DOHH2 (cell line): ENCODE results near the gene SAV1.

Experiments
- H3F3A ChIP-seq: fragments of 200-600 bp; sonication (generic), shearing (Covaris generic); 2 replicates; pipeline ENCODE4 v1.6.0; 2016; ENCODE audit warnings: antibody characterized with exemption, mild to moderate bottlenecking; ENCODE audit not compliant: control insufficient read depth, insufficient read depth
- H3K27ac ChIP-seq: fragments of 200-600 bp; sonication (generic); 2 replicates; pipeline ENCODE4 v1.5.1; 2014; ENCODE audit warnings: low read depth, mild to moderate bottlenecking, low read length, moderate library complexity
- H3K27me3 ChIP-seq: fragments of 200-600 bp; sonication (generic); 2 replicates; pipeline ENCODE4 v1.6.1; 2014; ENCODE audit warnings: mild to moderate bottlenecking, low read length, mixed read lengths; ENCODE audit not compliant: control insufficient read depth
- H3K36me3 ChIP-seq: fragments of 200-600 bp; sonication (generic); 2 replicates; pipeline ENCODE4 v1.6.1; 2014; ENCODE audit warnings: mild to moderate bottlenecking, low read length, moderate library complexity, mixed read lengths; ENCODE audit not compliant: control insufficient read depth
- H3K4me1 ChIP-seq: fragments of 200-600 bp; sonication (generic); 2 replicates; pipeline ENCODE4 v1.6.1; 2014; ENCODE audit warnings: mild to moderate bottlenecking, low read length, mixed read lengths; ENCODE audit not compliant: control insufficient read depth
- H3K4me2 ChIP-seq: fragments of 200-600 bp; sonication (generic); 2 replicates; pipeline ENCODE4 v1.6.0; 2014; ENCODE audit warnings: mild to moderate bottlenecking, low read length, moderate library complexity
- H3K4me3 ChIP-seq: fragments of 200-600 bp; sonication (generic); 2 replicates; pipeline ENCODE4 v1.5.1; 2014; ENCODE audit warnings: mild to moderate bottlenecking, low read length, mixed read lengths
- H3K79me2 ChIP-seq: fragments of 200-600 bp; sonication (generic); 2 replicates; pipeline ENCODE4 v1.6.1; 2014; ENCODE audit warnings: mild to moderate bottlenecking, low read length, mixed read lengths; ENCODE audit not compliant: control insufficient read depth
- H3K9me2 ChIP-seq: fragments of 200-600 bp; sonication (generic); replicated peaks from 2 replicates; pipeline ENCODE4 v1.6.1; 2014; ENCODE audit warnings: mild to moderate bottlenecking, low read length, mixed read lengths; ENCODE audit not compliant: control insufficient read depth
- H3K9me3 ChIP-seq: fragments of 200-600 bp; sonication (generic); 2 replicates; pipeline ENCODE4 v1.6.1; 2014; ENCODE audit warnings: antibody characterized with exemption, low read length, mixed read lengths; ENCODE audit not compliant: control insufficient read depth, insufficient read depth
- H4K20me1 ChIP-seq: fragments of 200-600 bp; sonication (generic); 2 replicates; pipeline ENCODE4 v1.6.0; 2014; ENCODE audit warnings: low read depth, mild to moderate bottlenecking, antibody characterized with exemption, low read length, moderate library complexity; ENCODE audit not compliant: control insufficient read depth, insufficient read depth
- CTCF ChIP-seq: fragments of 200-600 bp; sonication (generic); IDR thresholded peaks from one replicate; pipeline ENCODE4 v1.5.1; 2014; ENCODE audit warnings: antibody characterized with exemption, mild to moderate bottlenecking, low read depth, low read length; ENCODE audit not compliant: poor library complexity, severe bottlenecking
- EZH2phosphoT487 ChIP-seq: fragments of 200-600 bp; sonication (generic); IDR thresholded peaks from 2 replicates; pipeline ENCODE4 v1.6.1; 2017; ENCODE audit warnings: borderline replicate concordance, mild to moderate bottlenecking, antibody characterized with exemption, low read length, moderate library complexity, mixed read lengths

SAV1 gene

GRCh38 chr14:50602035-50602434 lies 66.1 kb downstream of the SAV1 start:
- Histone ChIP-seq H3K27me3 (no peaks in the 10 kb centered on the region), H3K79me2 (no peaks in the 10 kb centered on the region), H4K20me1 (no peaks in the 10 kb centered on the region), H3K4me1 (no peaks in the 10 kb centered on the region), H3K4me3 (no peak overlapping the region), H3F3A (no peaks in the 10 kb centered on the region), H3K36me3 (no peaks in the 10 kb centered on the region), H3K4me2 (no peak overlapping the region), H3K27ac (no peak overlapping the region), H3K9me2 (no peaks in the 10 kb centered on the region), H3K9me3 (no peaks in the 10 kb centered on the region)
- TF ChIP-seq EZH2phosphoT487 (no peak), CTCF (no peak)

- H3K4me2 ChIP-seq, result no peak overlapping the region
- H4K20me1 ChIP-seq, result no peaks in the 10 kb centered on the region
- no peaks in the 10 kb centered on the region for H3F3A ChIP-seq
- TF ChIP-seq CTCF, result no peak
- no peaks in the 10 kb centered on the region for H3K9me3 ChIP-seq
- no peaks in the 10 kb centered on the region for H3K79me2 ChIP-seq
- H3K36me3 ChIP-seq, result no peaks in the 10 kb centered on the region
- H3K4me1 ChIP-seq, result no peaks in the 10 kb centered on the region
- no peaks in the 10 kb centered on the region for H3K9me2 ChIP-seq
- H3K27ac ChIP-seq, result no peak overlapping the region
- no peak overlapping the region for H3K4me3 ChIP-seq
- no peaks in the 10 kb centered on the region for H3K27me3 ChIP-seq
Measured at GRCh38 chr14:50601394-50601793, 66.7 kb downstream of the SAV1 start.

- H3K36me3 ChIP-seq, result no peaks in the 10 kb centered on the region
- H3K27me3 ChIP-seq, result no peaks in the 10 kb centered on the region; the same call in 1 of the 2 replicates
- H4K20me1 ChIP-seq, result no peaks in the 10 kb centered on the region
- H3K27ac ChIP-seq, result no peak overlapping the region
- H3K4me1 ChIP-seq, result no peaks in the 10 kb centered on the region
- no peak overlapping the region for H3K4me2 ChIP-seq
- TF ChIP-seq EZH2phosphoT487 (no peak), CTCF (no peak)
- no peaks in the 10 kb centered on the region for H3K9me2 ChIP-seq
- no peaks in the 10 kb centered on the region for H3F3A ChIP-seq
- H3K9me3 ChIP-seq, result no peaks in the 10 kb centered on the region
- H3K79me2 ChIP-seq, result no peaks in the 10 kb centered on the region
- no peak overlapping the region for H3K4me3 ChIP-seq
Measured at GRCh38 chr14:50600849-50601248, 67.3 kb downstream of the SAV1 start.
